ENCODE measurements around the gene EHMT1.
"Not testable (repeated sequence)": the region's sequence is repeated elsewhere in the genome, so short reads cannot be mapped to it uniquely, and the experiment has no call there.

Gene EHMT1

GRCh38 chr9:137725598-137725997 lies 106.8 kb downstream of the EHMT1 start:
- H3K4me2 ChIP-seq (ENCODE audit: low read length) = no peak overlapping the region

GRCh38 chr9:137726336-137726735 lies 107.5 kb downstream of the EHMT1 start:
- H3K4me3 ChIP-seq (ENCODE audit: low read depth, low read length); H3K9me3 ChIP-seq (ENCODE audit: control insufficient read depth, low read length); H3K27ac ChIP-seq; H3K4me2 ChIP-seq (ENCODE audit: low read length); H3K9ac ChIP-seq; H3K36me3 ChIP-seq (ENCODE audit: control insufficient read depth, insufficient read depth, low read length); H3K4me1 ChIP-seq; H3K27me3 ChIP-seq (ENCODE audit: control insufficient read depth, insufficient read depth, low read length); H2AFZ ChIP-seq: not testable (repeated sequence)
- H3K79me2 ChIP-seq = peaks cover 26% of the 10 kb centered on the region

More at GRCh38 chr9:137725598-137725997, 106.8 kb downstream of the EHMT1 start:
- H3K4me3 ChIP-seq (ENCODE audit: low read depth, low read length) = no peak overlapping the region
- H3K36me3 ChIP-seq (ENCODE audit: control insufficient read depth, insufficient read depth, low read length) = no peaks in the 10 kb centered on the region
- H3K4me1 ChIP-seq = no peaks in the 10 kb centered on the region
- no peaks in the 10 kb centered on the region for H3K9me3 ChIP-seq (ENCODE audit: control insufficient read depth, low read length)
- peaks cover 22% of the 10 kb centered on the region for H3K79me2 ChIP-seq
- no peak overlapping the region for H3K9ac ChIP-seq
- H3K27ac ChIP-seq = no peak overlapping the region
- H3K27me3 ChIP-seq (ENCODE audit: control insufficient read depth, insufficient read depth, low read length) = no peaks in the 10 kb centered on the region
- no peak overlapping the region for H2AFZ ChIP-seq
- TF ChIP-seq CTCF (IDR thresholded peaks at IDR 0.05) = no peak

- Histone ChIP-seq H3K27ac (no peak overlapping the region), H3K27me3 (ENCODE audit: control insufficient read depth, insufficient read depth, low read length) (no peaks in the 10 kb centered on the region), H3K4me1 (no peaks in the 10 kb centered on the region), H3K79me2 (peaks cover 28% of the 10 kb centered on the region), H3K4me3 (ENCODE audit: low read depth, low read length) (no peak overlapping the region), H3K9me3 (ENCODE audit: control insufficient read depth, low read length) (no peaks in the 10 kb centered on the region), H3K4me2 (ENCODE audit: low read length) (no peak overlapping the region), H3K9ac (no peak overlapping the region), H2AFZ (no peak overlapping the region), H3K36me3 (ENCODE audit: control insufficient read depth, insufficient read depth, low read length) (no peaks in the 10 kb centered on the region)
- TF ChIP-seq CTCF (IDR thresholded peaks at IDR 0.05) = no peak
These were observed 108.0 kb downstream of the EHMT1 start for GRCh38 chr9:137726764-137727163.

GRCh38 chr9:137727716-137728115 lies 108.9 kb downstream of the EHMT1 start:
- Histone ChIP-seq H3K9ac (no peak overlapping the region), H3K4me3 (ENCODE audit: low read depth, low read length) (no peak overlapping the region), H3K4me1 (no peaks in the 10 kb centered on the region), H3K36me3 (ENCODE audit: control insufficient read depth, insufficient read depth, low read length) (no peaks in the 10 kb centered on the region), H3K27ac (no peak overlapping the region), H3K4me2 (ENCODE audit: low read length) (no peak overlapping the region), H2AFZ (no peak overlapping the region), H3K79me2 (peaks cover 28% of the 10 kb centered on the region), H3K9me3 (ENCODE audit: control insufficient read depth, low read length) (no peaks in the 10 kb centered on the region), H3K27me3 (ENCODE audit: control insufficient read depth, insufficient read depth, low read length) (no peaks in the 10 kb centered on the region)
- no peak for TF ChIP-seq CTCF (IDR thresholded peaks at IDR 0.05)

- H3K79me2 ChIP-seq = peaks cover 29% of the 10 kb centered on the region
- H3K4me1 ChIP-seq = no peaks in the 10 kb centered on the region
- H3K4me3 ChIP-seq (ENCODE audit: low read depth, low read length) = no peak overlapping the region
- no peak overlapping the region for H3K9ac ChIP-seq
- H3K9me3 ChIP-seq (ENCODE audit: control insufficient read depth, low read length) = no peaks in the 10 kb centered on the region
- no peak overlapping the region for H2AFZ ChIP-seq
- H3K36me3 ChIP-seq (ENCODE audit: control insufficient read depth, insufficient read depth, low read length) = no peaks in the 10 kb centered on the region
- no peak overlapping the region for H3K27ac ChIP-seq
- no peak for TF ChIP-seq CTCF (IDR thresholded peaks at IDR 0.05)
- no peak overlapping the region for H3K4me2 ChIP-seq (ENCODE audit: low read length)
- no peaks in the 10 kb centered on the region for H3K27me3 ChIP-seq (ENCODE audit: control insufficient read depth, insufficient read depth, low read length)
These were observed 109.9 kb downstream of the EHMT1 start for GRCh38 chr9:137728444-137729311.
